Bronchus fibroblast of lung (primary cell): ENCODE data around the gene TRIM33. TPM values are rescaled to one million over a fixed set of nuclear protein-coding genes. Genes with fewer than 3 reads are reported as not detected.

Experiments
- total RNA-seq: library from RNA; depleted of rRNA; stranded (reverse); fragments of >200 nt; gene quantifications from 2 replicates; pipeline ENCODE4 v1.2.3, GENCODE V29; 2015

Gene TRIM33
- total RNA-seq = 8.6 and 11.1 TPM in 2 replicates

GRCh38 chr1:114511032-114511785 lies at the start of gene TRIM33:
TRIM33 (minus strand) TSS chr1:114511203; CDS start chr1:114511076, 127 bp downstream.

Other genes with a start within 250 kb of the TRIM33 start
- gene BCAS2, start 70.4 kb upstream of the TRIM33 start, total RNA-seq = 37.2 and 39.7 TPM in 2 replicates
- gene DENND2C, start 158.8 kb upstream of the TRIM33 start, total RNA-seq = 0.84 and 0.89 TPM in 2 replicates
- not detected in 2 replicates for gene AMPD1, start 184.3 kb upstream of the TRIM33 start, total RNA-seq
- gene NRAS, start 205.6 kb upstream of the TRIM33 start, total RNA-seq = 57.1 and 71.3 TPM in 2 replicates
- gene CSDE1, start 246.8 kb upstream of the TRIM33 start, total RNA-seq = 404 and 540 TPM in 2 replicates